H9 (cell line): ENCODE data around the gene FARS2. TPM values are rescaled to one million over a fixed set of nuclear protein-coding genes. Genes with fewer than 3 reads are reported as not detected.
"Not testable (repeated sequence)": the region's sequence is repeated elsewhere in the genome, so short reads cannot be mapped to it uniquely, and the experiment has no call there.

Source experiments
- DNase-seq: peaks from one replicate; pipeline ENCODE4 v3.0.0-alpha.2; 2017
- H2AFZ ChIP-seq: one replicate; pipeline ENCODE4 v1.6.1; 2013; ENCODE audit warnings: mild to moderate bottlenecking, low read length, control low read depth, moderate library complexity
- H2AK5ac ChIP-seq: 2 replicates; pipeline ENCODE4 v1.6.1; 2013; ENCODE audit warnings: low read length, control low read depth, mixed read lengths; ENCODE audit not compliant: insufficient read length
- H2BK120ac ChIP-seq: one replicate; pipeline ENCODE4 v1.6.1; 2013; ENCODE audit warnings: low read depth, mild to moderate bottlenecking, low read length, control low read depth, inconsistent platforms; ENCODE audit not compliant: poor library complexity, severe bottlenecking
- H2BK12ac ChIP-seq: 2 replicates; pipeline ENCODE4 v1.6.1; 2013; ENCODE audit warnings: low read length, control low read depth, mixed read lengths, low read depth; ENCODE audit not compliant: insufficient read length
- H2BK15ac ChIP-seq: 2 replicates; pipeline ENCODE4 v1.6.1; 2013; ENCODE audit warnings: low read depth, low read length, control low read depth
- H2BK20ac ChIP-seq: one replicate; pipeline ENCODE4 v1.6.1; 2013; ENCODE audit warnings: low read depth, mild to moderate bottlenecking, low read length, control low read depth, inconsistent platforms; ENCODE audit not compliant: poor library complexity, severe bottlenecking
- H2BK5ac ChIP-seq: 2 replicates; pipeline ENCODE4 v1.6.1; 2013; ENCODE audit warnings: low read length, control low read depth, mixed read lengths; ENCODE audit not compliant: insufficient read length
- H3K14ac ChIP-seq: 2 replicates; pipeline ENCODE4 v1.6.1; 2013; ENCODE audit warnings: low read length, control low read depth; ENCODE audit not compliant: insufficient read depth
- H3K18ac ChIP-seq: 2 replicates; pipeline ENCODE4 v1.6.1; 2013; ENCODE audit warnings: low read depth, mild to moderate bottlenecking, mixed read lengths, low read length, control low read depth; ENCODE audit not compliant: insufficient read length
- H3K23ac ChIP-seq: 2 replicates; pipeline ENCODE4 v1.6.1; 2013; ENCODE audit warnings: low read length, control low read depth, mixed read lengths, low read depth; ENCODE audit not compliant: insufficient read length
- H3K23me2 ChIP-seq: 2 replicates; pipeline ENCODE4 v1.6.1; 2013; ENCODE audit warnings: low read depth, mild to moderate bottlenecking, mixed read lengths, low read length, control low read depth; ENCODE audit not compliant: insufficient read length, poor library complexity, severe bottlenecking
- H3K27ac ChIP-seq: 2 replicates; pipeline ENCODE4 v1.5.1; 2013; ENCODE audit warnings: low read length, control low read depth, mixed read lengths, low read depth; ENCODE audit not compliant: insufficient read length
- H3K27me3 ChIP-seq: 2 replicates; pipeline ENCODE4 v1.6.1; 2013; ENCODE audit warnings: low read length, control low read depth, inconsistent platforms; ENCODE audit not compliant: insufficient read depth
- H3K4ac ChIP-seq: 2 replicates; pipeline ENCODE4 v1.6.1; 2013; ENCODE audit warnings: low read depth, mild to moderate bottlenecking, control low read depth, inconsistent platforms, low read length, moderate library complexity
- H3K4me1 ChIP-seq: 2 replicates; pipeline ENCODE4 v1.6.1; 2013; ENCODE audit warnings: low read length, control low read depth, inconsistent platforms; ENCODE audit not compliant: insufficient read depth
- H3K4me2 ChIP-seq: 2 replicates; pipeline ENCODE4 v1.6.1; 2013; ENCODE audit warnings: low read length, control low read depth, mixed read lengths; ENCODE audit not compliant: insufficient read length, insufficient read depth
- H3K56ac ChIP-seq: 2 replicates; pipeline ENCODE4 v1.6.1; 2013; ENCODE audit warnings: low read depth, mild to moderate bottlenecking, mixed read lengths, low read length, control low read depth; ENCODE audit not compliant: insufficient read length
- H3K79me1 ChIP-seq: 2 replicates; pipeline ENCODE4 v1.6.1; 2013; ENCODE audit warnings: low read depth, mild to moderate bottlenecking, moderate library complexity, low read length, control low read depth, inconsistent platforms; ENCODE audit not compliant: insufficient read depth, poor library complexity, severe bottlenecking
- H3K79me2 ChIP-seq: 2 replicates; pipeline ENCODE4 v1.6.1; 2013; ENCODE audit warnings: low read length, control low read depth, inconsistent platforms; ENCODE audit not compliant: insufficient read depth
- H3K9ac ChIP-seq: 2 replicates; pipeline ENCODE4 v1.6.1; 2013; ENCODE audit warnings: low read length, control low read depth, mixed read lengths; ENCODE audit not compliant: insufficient read length; ENCODE audit errors: extremely low read depth
- H3K9me3 ChIP-seq: one replicate; pipeline ENCODE4 v1.6.1; 2013; ENCODE audit warnings: low read depth, low read length, inconsistent platforms; ENCODE audit not compliant: control insufficient read depth
- H3T11ph ChIP-seq: one replicate; pipeline ENCODE4 v1.6.1; 2013; ENCODE audit warnings: mild to moderate bottlenecking, low read length, control low read depth, inconsistent platforms
- H4K20me1 ChIP-seq: one replicate; pipeline ENCODE4 v1.6.1; 2013; ENCODE audit not compliant: control insufficient read depth, insufficient read length, insufficient read depth
- H4K5ac ChIP-seq: 2 replicates; pipeline ENCODE4 v1.6.1; 2013; ENCODE audit warnings: low read depth, mild to moderate bottlenecking, mixed read lengths, low read length, control low read depth; ENCODE audit not compliant: insufficient read length
- H4K8ac ChIP-seq: replicated peaks from 2 replicates; pipeline ENCODE4 v1.6.1; 2013; ENCODE audit warnings: low read length, control low read depth, mixed read lengths, low read depth; ENCODE audit not compliant: insufficient read length
- H4K91ac ChIP-seq: 2 replicates; pipeline ENCODE4 v1.6.1; 2013; ENCODE audit warnings: low read depth, mild to moderate bottlenecking, moderate library complexity, mixed read lengths, low read length, control low read depth; ENCODE audit not compliant: insufficient read length
- H3K27ac Mint-ChIP-seq, 3 experiments: 2 replicates in 2 of 3; 3 replicates in 1 of 3; pipeline ENCODE4 v1.8.0; 2020 to 2021; ENCODE audit warnings: mixed read lengths in 3 of 3, mild to moderate bottlenecking in 1 of 3, moderate library complexity in 1 of 3
- H3K27me3 Mint-ChIP-seq: 2 replicates; pipeline ENCODE4 v1.8.0; 2021; ENCODE audit warnings: low read depth, mild to moderate bottlenecking, moderate library complexity, mixed read lengths
- H3K36me3 Mint-ChIP-seq, 3 experiments: 2 replicates in 2 of 3; 3 replicates in 1 of 3; pipeline ENCODE4 v1.8.0; 2020 to 2021; ENCODE audit warnings: low read depth in 3 of 3, mixed read lengths in 3 of 3; ENCODE audit not compliant: insufficient read depth in 1 of 3
- H3K4me1 Mint-ChIP-seq, 2 experiments: 2 replicates each; pipeline ENCODE4 v1.8.0; 2020; ENCODE audit warnings: mixed read lengths in 2 of 2
- H3K4me3 Mint-ChIP-seq, 2 experiments: 2 replicates in 1 of 2; 3 replicates in 1 of 2; pipeline ENCODE4 v1.8.0; 2020 to 2021; ENCODE audit warnings: mild to moderate bottlenecking in 2 of 2, mixed read lengths in 2 of 2, moderate library complexity in 1 of 2
- H3K9me3 Mint-ChIP-seq, 2 experiments: 2 replicates in 1 of 2; 3 replicates in 1 of 2; pipeline ENCODE4 v1.8.0; 2020; ENCODE audit warnings: mild to moderate bottlenecking in 2 of 2, mixed read lengths in 2 of 2, moderate library complexity in 1 of 2
- WGBS: extraction: QIAGEN DNeasy Blood & Tissue Kit; methylation state at CpG from one replicate; pipeline ENCODE4 v1.1.7; 2013; ENCODE audit warnings: missing lambda C conversion rate, low lambda C conversion rate, mixed read lengths; ENCODE audit not compliant: insufficient read length; ENCODE audit errors: extremely low coverage; 5-methylcytosine and 5-hydroxymethylcytosine counted together
- total RNA-seq: library from RNA; stranded (reverse); gene quantifications from 2 replicates; pipeline ENCODE4 v1.2.1, GENCODE V29; 2021
- TF ChIP-seq, protein P1 (sequence below): fragments of 200-600 bp; sonication (generic); conservative IDR thresholded peaks from 3 replicates; pipeline ENCODE4 v1.8.0; 2021; ENCODE audit warnings: antibody characterized with exemption, mild to moderate bottlenecking

Gene FARS2
- total RNA-seq, 1 experiment from 2014 or later = 8.5 TPM

DNA sequence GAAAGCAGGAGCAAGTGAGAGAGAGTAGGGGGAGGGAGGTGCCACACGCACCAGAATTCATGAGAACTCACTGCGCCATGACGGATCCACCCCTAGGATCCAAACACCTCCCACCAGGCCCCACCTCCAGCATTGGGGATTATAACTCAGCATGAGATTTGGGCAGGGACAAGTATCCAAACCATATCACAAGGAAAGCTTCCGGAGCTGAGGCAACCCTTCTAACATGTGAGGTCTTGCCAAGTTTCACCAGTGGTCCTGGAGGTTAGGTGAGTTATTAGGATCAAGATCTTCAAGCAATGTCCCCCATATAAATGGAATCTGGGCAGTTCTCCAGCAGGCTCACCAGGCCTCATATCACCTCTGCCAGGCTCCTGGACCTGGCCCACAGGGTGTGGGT, 437.0 kb downstream of the FARS2 start:
- H3K18ac ChIP-seq = no peak overlapping the region
- H3K79me2 ChIP-seq = no peaks in the 10 kb centered on the region
- no peak overlapping the region for H4K5ac ChIP-seq
- Mint-ChIP-seq H3K4me3 (no peak overlapping the region), H3K27ac (no peak overlapping the region), H3K36me3 (peaks cover 0 to 4% (median 1%) of the 10 kb centered on the region in 3 experiments; a peak in 3 of 7 replicates), H3K9me3 (peaks cover 0 to 4% of the 10 kb centered on the region in 2 experiments; a peak in 3 of 5 replicates), H3K4me1 (peaks cover 7 to 10% of the 10 kb centered on the region in 2 experiments), H3K27me3 (no peaks in the 10 kb centered on the region; the same call in 1 of the 2 replicates)
- H2AK5ac ChIP-seq = no peak overlapping the region
- H3K4me2 ChIP-seq = no peak overlapping the region
- no peak overlapping the region for H2BK120ac ChIP-seq
- no peak overlapping the region for H3T11ph ChIP-seq
- H3K14ac ChIP-seq = no peak overlapping the region
- no CpG with 5 or more reads among the region's 4 CpGs for WGBS
- TF ChIP-seq, protein P1, sequence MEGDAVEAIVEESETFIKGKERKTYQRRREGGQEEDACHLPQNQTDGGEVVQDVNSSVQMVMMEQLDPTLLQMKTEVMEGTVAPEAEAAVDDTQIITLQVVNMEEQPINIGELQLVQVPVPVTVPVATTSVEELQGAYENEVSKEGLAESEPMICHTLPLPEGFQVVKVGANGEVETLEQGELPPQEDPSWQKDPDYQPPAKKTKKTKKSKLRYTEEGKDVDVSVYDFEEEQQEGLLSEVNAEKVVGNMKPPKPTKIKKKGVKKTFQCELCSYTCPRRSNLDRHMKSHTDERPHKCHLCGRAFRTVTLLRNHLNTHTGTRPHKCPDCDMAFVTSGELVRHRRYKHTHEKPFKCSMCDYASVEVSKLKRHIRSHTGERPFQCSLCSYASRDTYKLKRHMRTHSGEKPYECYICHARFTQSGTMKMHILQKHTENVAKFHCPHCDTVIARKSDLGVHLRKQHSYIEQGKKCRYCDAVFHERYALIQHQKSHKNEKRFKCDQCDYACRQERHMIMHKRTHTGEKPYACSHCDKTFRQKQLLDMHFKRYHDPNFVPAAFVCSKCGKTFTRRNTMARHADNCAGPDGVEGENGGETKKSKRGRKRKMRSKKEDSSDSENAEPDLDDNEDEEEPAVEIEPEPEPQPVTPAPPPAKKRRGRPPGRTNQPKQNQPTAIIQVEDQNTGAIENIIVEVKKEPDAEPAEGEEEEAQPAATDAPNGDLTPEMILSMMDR = no peak
- H2BK15ac ChIP-seq = no peak overlapping the region
- no peak overlapping the region for H4K8ac ChIP-seq
- H3K23ac ChIP-seq = no peak overlapping the region
- no peak overlapping the region for H2BK20ac ChIP-seq
- no peak overlapping the region for H4K91ac ChIP-seq
- H2AFZ ChIP-seq = no peak overlapping the region
- no peak overlapping the region for H3K56ac ChIP-seq
- no peak overlapping the region for H3K4ac ChIP-seq
- no peaks in the 10 kb centered on the region for H3K79me1 ChIP-seq
- no peaks in the 10 kb centered on the region for H3K23me2 ChIP-seq
- H3K9ac ChIP-seq = no peak overlapping the region
- H2BK5ac ChIP-seq = no peak overlapping the region
- H4K20me1 ChIP-seq = no peaks in the 10 kb centered on the region
- no peaks in the 10 kb centered on the region for H3K4me1 ChIP-seq
- no peak overlapping the region for H3K27ac ChIP-seq
- no peak for DNase-seq
- no peaks in the 10 kb centered on the region for H3K9me3 ChIP-seq
- no peak overlapping the region for H2BK12ac ChIP-seq
- no peaks in the 10 kb centered on the region for H3K27me3 ChIP-seq

- not testable (repeated sequence) for H3K14ac ChIP-seq, H3K79me2 ChIP-seq, H3K4me3 Mint-ChIP-seq, H2BK12ac ChIP-seq, H3K4me2 ChIP-seq, H4K8ac ChIP-seq, H3K9ac ChIP-seq, H3K9me3 ChIP-seq, H2BK5ac ChIP-seq, H3K9me3 Mint-ChIP-seq, H3K27me3 Mint-ChIP-seq, H3K18ac ChIP-seq, H3K27ac Mint-ChIP-seq, DNase-seq, H2BK20ac ChIP-seq, H2BK120ac ChIP-seq, H2AFZ ChIP-seq, H3K56ac ChIP-seq, H3K23ac ChIP-seq, H3K27me3 ChIP-seq, H3K4ac ChIP-seq, H4K5ac ChIP-seq, H2BK15ac ChIP-seq, H3K4me1 ChIP-seq, H3K36me3 Mint-ChIP-seq, H4K91ac ChIP-seq, H4K20me1 ChIP-seq, H2AK5ac ChIP-seq, H3K79me1 ChIP-seq, H3K23me2 ChIP-seq, H3K27ac ChIP-seq, H3T11ph ChIP-seq
- H3K4me1 Mint-ChIP-seq = peaks cover 7 to 10% of the 10 kb centered on the region in 2 experiments
These were observed 437.8 kb downstream of the FARS2 start for GRCh38 chr6:5699064-5699463.
